ENCODE results near the gene CCND3. TPM values are rescaled to one million over a fixed set of nuclear protein-coding genes. Genes with fewer than 3 reads are reported as not detected.

Gene CCND3
- total and polyA plus RNA-seq, 2 of the 13 experiments (the other 11 are each of a cell fraction or from before 2014, with no cell fraction given): 4.3 to 7.2 TPM

- TF ChIP-seq TCF7L2 (IDR thresholded peaks at IDR 0.05; ENCODE audit: low read depth, low read length): no peak
- peak; percentile 63 for TF ChIP-seq IKZF4 (CRISPR knock-in tag; IDR thresholded peaks at IDR 0.05; ENCODE audit: borderline replicate concordance, low read depth, not compliant biosample characterization)
- TF ChIP-seq SIN3A (IDR thresholded peaks at IDR 0.05; ENCODE audit: borderline replicate concordance, low read depth, low read length): peak; percentile 78
- TF ChIP-seq POLR2A (IDR thresholded peaks at IDR 0.05; ENCODE audit: insufficient read depth in 1 of 2, low read depth in 2 of 2, low read length in 2 of 2): peak; percentile 77 to 89
- no peak for TF ChIP-seq TERF1 (CRISPR knock-in tag; IDR thresholded peaks at IDR 0.05)
- TF ChIP-seq GLMP (CRISPR knock-in tag; IDR thresholded peaks at IDR 0.05; ENCODE audit: borderline replicate concordance): no peak
- peak; percentile 92; the same call in 1 of the 2 replicates for TF ChIP-seq ZNF275 (CRISPR knock-in tag; IDR thresholded peaks at IDR 0.05; ENCODE audit: borderline replicate concordance)
- TF ChIP-seq RAD21 (CRISPR knock-in tag; IDR thresholded peaks at IDR 0.05): no peak; the same call in 1 of the 2 replicates
- peak; percentile 97; the same call in 1 of the 2 replicates for TF ChIP-seq CSRNP1 (CRISPR knock-in tag; IDR thresholded peaks at IDR 0.05)
- TF ChIP-seq SUZ12 (IDR thresholded peaks at IDR 0.05; ENCODE audit: low read depth, low read length): no peak
- TF ChIP-seq PBX3 (CRISPR knock-in tag; IDR thresholded peaks at IDR 0.05; ENCODE audit: borderline replicate concordance): peak; percentile 30; the same call in 1 of the 2 replicates
- TF ChIP-seq ZEB1 (IDR thresholded peaks at IDR 0.05; ENCODE audit: insufficient replicate concordance, low read depth): no peak
- TF ChIP-seq ZMYM4 (CRISPR knock-in tag; IDR thresholded peaks at IDR 0.05): peak; percentile 96
- no peak for TF ChIP-seq U2AF2 (IDR thresholded peaks at IDR 0.05; ENCODE audit: low read depth, low read length)
- 0 out of 2 replicates have a peak, but pooled peaks have one; percentile 8 for TF ChIP-seq CEBPG (CRISPR knock-in tag; IDR thresholded peaks at IDR 0.05)
- peak; percentile 73; the same call in 1 of the 2 replicates for TF ChIP-seq ZNF296 (CRISPR knock-in tag; conservative IDR thresholded peaks at IDR 0.05)
- no peak for TF ChIP-seq ZBTB26 (CRISPR knock-in tag; IDR thresholded peaks at IDR 0.05; ENCODE audit: borderline replicate concordance)
- TF ChIP-seq ZIK1 (CRISPR knock-in tag; IDR thresholded peaks at IDR 0.05; ENCODE audit: borderline replicate concordance, low read depth): no peak
- no peak; the same call in 1 of the 2 replicates for TF ChIP-seq ZNF615 (CRISPR knock-in tag; IDR thresholded peaks at IDR 0.05; ENCODE audit: borderline replicate concordance)
- peak; percentile 70; the same call in 1 of the 2 replicates for TF ChIP-seq SALL1 (CRISPR knock-in tag; IDR thresholded peaks at IDR 0.05)
- no peak for TF ChIP-seq ZNF652 (CRISPR knock-in tag; IDR thresholded peaks at IDR 0.05; ENCODE audit: borderline replicate concordance, low read depth)
Measured at GRCh38 chr6:41920921-41921711, 20.5 kb downstream of the CCND3 start, which contains the start of the genes BYSL and MED20 (continued).
